HG03025 (cell line): Measurements from ENCODE around the gene BAZ2B.
A peak's percentile ranks its signal among the peaks of the same experiment; 100 is the strongest.
"Not testable (repeated sequence)": the region's sequence is repeated elsewhere in the genome, so short reads cannot be mapped to it uniquely, and the experiment has no call there.

Source experiments
- ATAC-seq: cut with Tn5 transposase; IDR thresholded peaks from one replicate; pipeline ENCODE4 v1.9.1; 2021; ENCODE audit warnings: mild to moderate bottlenecking, moderate library complexity; ENCODE audit not compliant: unreplicated experiment, low FRiP score

BAZ2B gene

DNA sequence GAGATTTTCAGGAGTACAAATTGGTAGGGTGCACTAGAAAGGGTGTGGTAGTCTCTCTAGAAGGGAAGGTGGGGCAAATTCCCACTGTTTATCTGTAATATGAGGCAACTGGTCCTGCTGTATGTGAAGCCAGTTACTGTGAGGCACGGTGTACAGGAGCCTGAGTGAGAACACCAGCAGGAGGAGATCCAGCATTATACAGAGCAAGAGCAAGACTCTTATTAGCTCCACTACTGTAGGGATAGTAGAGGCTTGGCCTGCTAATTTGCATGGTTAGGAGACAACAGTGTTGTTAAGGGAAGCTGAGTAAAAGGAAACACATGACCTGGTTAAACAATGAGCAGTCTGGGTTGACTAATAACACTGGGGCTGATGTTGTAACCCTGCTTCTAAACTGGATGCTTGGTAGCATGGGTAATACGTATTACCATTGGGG lies 253.5 kb downstream of the BAZ2B start:
- no peak for ATAC-seq

DNA sequence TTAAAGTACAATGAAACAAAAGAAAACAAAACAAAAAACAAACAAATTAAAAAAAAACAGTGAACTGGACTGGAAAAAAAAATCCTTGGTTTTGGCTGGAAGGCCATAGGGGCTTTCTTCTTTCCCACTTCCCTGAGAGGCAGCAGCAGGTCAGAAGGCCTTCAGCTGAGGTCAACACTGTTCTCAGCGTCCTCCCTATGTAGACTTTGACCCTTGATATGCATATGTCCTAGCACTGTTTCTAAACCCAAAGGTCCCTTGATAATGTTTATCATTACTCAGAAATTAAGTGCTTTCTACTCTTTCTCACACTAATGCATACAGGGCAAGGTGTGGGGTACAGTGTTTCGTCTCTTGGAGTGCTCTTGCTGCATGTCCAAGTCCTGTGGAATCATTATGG lies 254.3 kb downstream of the BAZ2B start:
- no peak for ATAC-seq

DNA sequence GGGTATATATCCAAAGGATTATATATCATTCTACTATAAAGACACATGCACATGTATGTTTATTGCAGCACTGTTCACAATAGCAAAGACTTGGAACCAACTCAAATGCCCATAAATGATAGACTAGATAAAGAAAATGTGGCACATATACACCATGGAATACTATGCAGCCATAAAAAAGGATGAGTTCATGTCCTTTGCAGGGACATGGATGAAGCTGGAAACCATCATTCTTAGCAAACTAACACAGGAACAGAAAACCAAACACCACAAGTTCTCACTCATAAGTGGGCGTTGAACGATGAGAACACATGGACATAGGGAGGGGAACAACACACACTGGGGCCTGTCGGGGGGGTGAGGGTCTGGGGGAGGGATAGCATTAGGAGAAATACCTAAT lies 254.7 kb downstream of the BAZ2B start:
- not testable (repeated sequence) for ATAC-seq

DNA sequence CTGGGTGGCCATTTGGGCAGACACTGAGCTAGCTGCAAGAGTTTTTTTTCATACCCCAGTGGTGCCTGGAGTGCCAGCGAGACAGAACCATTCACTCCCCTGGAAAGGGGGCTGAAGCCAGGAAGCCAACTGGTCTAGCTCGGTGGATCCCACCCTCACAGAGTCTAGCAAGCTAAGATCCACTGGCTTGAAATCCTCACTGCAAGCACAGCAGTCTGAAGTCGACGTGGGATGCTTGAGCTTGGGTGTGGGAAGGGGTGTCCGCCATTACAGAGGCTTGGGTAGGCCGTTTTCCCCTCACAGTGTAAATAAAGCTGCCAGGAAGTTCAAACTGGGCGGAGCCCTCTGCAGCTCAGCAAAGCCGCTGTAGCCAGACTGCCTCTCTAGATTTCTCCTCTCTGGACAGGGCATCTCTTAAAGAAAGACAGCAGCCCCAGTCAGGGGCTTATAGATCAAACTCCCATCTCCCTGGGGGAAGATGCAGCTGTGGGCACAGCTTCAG lies 260.2 kb downstream of the BAZ2B start:
- ATAC-seq, result no peak

DNA sequence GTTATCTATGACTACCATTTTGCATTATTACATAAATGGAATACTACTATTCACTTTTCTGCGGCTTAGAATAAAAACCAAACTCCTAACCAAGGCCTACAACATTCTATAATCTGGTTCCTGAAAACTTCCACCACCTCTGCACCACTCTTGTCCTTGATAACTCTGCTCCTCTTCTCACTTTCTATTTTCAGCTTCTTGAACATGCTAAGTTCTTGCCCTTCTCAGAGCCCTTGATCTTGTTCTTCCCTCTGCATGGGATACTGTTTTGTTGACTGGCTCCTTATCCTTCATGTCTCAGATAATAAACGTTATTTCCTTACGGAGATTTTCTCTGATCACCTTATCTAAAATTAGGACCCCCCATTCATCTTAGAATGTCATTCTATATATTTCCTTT lies 264.4 kb downstream of the BAZ2B start:
- ATAC-seq, result no peak

DNA sequence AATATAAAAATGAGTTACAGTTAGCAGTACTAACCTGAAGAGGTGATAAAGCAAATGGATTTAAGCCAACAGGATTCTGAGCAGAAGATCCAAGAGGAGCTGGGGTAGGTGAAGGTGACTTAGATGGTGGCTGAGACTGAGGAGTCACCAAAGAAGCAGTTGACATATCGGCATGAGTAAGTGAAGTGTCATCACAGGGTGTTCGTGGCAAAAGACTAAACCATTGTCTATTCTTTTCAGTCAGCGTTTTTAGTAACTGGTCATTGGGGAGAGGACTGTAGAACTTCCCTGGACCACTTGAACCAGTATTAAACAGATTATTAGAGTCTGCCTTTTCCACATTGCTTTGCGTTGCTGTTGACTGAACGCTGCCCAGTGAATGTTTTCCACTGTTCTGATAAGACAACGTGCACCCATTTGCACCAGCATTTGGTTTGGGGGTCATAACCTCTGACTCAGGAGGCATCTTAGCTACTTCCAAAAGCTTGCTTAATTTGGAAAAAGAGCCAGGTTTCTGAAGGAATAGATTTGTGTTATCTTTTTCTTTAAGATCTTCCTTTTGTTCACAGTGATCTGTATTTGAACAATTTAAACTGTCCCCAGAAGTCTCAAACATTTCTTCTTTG lies 266.6 kb downstream of the BAZ2B start:
- no peak for ATAC-seq

DNA sequence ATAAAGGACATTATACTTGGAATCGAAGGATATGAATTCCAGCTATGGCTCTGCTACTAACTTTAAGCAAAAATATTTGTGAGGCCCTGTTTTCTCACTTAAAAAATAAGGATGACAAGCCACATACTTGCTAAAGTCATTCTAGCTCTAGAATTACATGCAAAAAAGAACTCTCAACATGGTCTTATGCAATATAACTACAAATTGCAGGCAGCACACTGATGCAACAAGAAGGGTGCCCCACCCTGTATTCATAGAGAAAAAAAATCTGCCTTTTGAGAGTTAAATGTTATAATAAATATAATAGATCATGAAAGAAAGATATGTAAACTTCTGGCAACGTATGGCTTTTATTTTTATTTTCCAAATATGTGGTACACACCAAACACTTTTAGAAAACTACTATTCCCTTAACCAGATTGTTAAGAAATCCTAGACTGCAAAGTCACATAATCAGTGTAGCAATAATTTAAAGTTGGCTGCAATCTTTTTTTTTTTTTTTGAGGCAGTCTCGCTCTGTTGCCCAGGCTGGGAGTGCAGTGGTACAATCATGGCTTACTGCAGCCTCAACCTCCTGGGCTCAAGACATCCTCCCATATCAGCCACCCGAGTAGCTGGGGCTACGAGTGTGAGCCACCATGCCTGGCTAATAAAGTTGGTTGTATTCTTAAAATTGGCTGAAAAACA lies 289.6 kb downstream of the BAZ2B start:
- ATAC-seq, result no peak

DNA sequence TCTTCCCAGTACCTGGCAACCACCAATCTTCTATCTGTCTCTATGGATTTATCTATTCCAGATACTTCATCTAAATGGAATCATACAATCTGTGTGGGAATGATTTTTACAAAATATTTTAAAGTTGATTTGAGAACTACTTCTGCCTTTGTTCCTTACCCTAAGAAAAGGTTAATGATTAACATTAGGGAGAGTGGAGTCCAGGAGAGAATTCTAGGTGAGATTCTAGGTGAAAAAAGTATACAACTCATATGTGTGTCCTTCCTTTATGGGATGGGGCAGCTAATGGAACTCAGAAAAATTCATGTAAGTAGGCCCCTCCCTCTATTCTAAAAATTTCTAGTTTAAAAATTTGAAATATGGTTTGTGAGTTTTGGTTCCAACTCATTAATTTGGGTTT lies 293.9 kb downstream of the BAZ2B start:
- ATAC-seq, result no peak

DNA sequence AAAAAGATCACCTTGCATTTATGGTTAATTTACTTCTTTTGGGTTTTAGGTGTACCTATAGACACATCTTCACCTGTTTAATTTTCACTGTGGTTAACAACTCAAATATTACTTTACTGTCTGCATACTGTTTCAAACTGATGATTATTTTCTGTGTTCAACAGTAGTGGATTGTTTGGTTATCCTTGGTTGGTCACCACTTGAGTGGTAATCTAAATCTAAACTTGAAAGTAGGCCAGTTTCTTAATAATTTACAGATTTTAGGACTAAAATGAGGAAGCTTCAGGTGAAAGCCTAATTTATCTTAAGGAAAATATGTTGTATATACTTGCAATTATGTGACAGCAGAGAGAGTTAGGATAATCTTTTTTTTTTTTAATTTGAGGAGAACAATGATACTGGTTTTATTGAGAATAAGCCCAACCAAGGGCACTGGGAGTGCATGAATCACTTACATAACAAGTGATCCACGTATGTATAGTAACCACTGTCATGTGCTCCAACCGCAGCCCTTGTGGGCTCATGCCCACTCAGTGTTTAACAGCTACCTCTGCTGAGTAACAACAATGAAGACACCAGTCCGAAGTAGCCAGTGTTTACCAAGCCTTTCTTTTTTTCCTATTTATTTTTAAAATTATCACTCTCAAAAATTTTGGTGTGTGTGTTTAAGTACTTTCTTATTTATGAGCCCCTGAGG lies 298.8 kb downstream of the BAZ2B start:
- ATAC-seq, result no peak

DNA sequence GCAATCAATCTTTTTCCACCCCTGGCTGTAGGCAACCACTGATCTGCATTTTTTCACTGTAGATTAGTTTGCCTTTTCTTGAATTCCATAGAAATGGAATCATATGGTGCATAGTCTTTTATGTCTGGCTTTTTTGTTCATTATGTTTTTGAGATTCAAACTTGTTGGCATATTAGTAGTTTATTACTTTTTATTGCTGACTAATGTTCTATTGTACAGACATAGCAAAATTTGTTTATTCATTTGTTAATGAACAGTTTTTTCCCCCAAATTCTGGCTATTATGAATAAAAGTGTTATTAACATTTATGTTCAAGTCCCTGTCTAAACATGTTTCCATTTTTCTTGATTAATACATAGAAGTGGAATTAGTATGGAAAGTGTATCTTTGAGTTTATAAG lies 308.4 kb downstream of the BAZ2B start:
- no peak for ATAC-seq

DNA sequence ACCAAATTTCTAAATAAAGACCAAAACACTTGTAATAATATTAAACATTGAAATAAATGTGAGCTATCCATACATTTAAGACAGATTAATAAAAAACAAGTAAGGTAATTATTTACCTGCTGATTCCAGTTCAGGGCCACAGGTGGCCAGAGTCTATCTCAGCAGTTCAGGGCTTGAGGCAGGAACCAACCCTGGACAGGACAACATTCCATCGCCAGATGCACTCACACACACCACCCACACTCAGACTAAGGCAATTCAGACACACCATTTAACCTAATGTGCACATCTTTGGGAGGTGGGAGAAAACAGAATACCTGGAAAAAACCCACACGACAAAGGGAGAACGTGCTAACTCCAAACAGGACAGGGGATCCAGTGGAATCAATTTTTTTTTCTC lies 315.8 kb downstream of the BAZ2B start:
- no peak for ATAC-seq

DNA sequence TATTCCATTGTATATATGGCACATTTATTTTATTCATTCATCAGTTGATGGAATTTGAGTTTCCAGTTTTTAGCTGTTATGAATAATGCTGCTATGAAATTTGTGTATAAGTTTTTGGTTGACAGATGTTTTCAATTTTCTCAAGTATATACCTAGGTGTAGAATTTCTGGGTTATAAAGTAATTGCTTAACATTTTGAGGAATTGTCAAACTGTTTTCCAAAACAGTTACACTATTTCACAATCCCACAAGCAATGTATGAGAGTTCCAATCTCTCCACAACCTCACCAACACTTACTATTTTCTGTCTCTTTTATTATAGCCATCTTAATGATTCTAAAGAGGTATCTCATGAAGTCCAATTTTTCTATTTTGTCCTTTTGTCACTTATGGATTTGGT lies 317.4 kb downstream of the BAZ2B start:
- ATAC-seq, result no peak

DNA sequence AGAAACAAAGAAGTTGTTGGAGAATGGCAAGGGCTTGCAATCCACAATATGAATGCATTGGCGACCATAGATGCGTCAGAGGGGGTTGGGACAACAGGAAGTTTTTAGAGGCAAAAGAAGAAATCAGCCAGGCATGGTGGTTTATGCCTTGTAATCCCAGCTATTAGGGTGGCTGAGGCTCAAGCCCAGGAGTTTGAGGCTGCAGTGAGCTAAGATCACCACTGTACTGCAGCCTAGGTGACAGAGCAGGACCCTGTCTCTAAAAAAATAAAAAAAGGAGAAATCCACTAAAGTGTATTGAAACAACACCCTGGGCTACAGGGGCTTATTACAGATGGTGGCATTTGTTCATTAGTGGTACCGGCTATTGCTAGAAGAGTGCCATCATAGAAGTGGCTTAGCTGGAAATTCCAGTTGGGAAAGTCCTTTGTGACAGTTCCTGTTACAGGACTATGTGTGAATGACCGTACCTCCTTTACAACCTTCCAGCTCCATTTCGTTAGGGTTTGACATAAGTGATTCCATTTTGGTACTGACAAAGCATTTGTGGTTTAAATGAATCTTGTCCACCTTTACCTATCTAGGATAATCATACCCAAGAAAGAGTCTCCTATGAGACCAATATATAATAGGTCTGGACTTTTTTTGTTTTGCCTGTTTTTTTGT lies 319.2 kb downstream of the BAZ2B start:
- ATAC-seq, result no peak

DNA sequence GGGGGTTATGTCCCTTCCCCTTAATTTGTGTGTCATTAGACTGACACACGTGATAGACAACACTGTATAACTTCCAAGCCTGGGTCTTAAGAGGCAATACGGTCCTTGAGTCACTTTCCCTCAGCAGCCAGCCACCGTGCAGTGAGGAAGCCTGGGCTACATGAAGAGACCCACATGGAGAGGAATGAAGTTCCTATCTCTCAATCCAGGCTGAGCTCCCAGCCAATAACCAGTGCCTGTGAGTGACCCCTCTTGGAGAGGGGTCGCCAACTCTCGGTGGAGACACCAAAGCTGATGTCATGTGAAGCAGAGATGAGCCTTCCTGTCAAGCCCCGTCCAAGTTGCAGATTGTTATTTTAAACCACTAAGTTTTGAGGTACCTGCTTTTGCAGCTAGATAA lies 324.2 kb downstream of the BAZ2B start:
- ATAC-seq, result no peak

DNA sequence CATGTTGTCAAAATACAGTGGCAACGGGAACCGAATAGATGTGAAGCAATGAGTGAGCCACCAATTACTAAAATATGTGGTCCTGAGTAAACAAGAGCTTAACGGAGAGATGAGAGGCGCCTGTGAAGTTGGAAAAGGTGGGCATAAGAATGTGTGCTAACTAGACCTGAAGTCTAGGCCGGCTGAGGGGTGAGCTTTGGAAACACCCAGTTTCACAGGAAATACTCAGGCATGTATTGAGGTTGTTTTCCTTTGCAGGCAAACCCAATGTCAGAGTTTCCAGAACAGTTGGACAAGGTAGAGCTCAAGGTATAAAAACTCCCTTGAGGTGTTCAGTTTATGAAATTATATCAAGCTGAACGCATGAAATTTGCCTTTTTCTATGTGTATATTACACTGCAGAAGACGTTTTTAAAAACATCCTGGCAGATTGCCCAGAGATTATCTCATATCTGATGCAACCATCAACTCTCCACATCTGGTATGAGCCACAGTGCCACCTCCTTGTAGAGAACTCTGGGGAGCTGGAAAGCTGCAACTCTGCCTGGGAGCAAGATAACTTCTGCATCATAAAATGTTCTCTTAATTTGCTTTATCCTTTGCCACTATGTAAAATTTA lies 325.9 kb downstream of the BAZ2B start:
- no peak for ATAC-seq

DNA sequence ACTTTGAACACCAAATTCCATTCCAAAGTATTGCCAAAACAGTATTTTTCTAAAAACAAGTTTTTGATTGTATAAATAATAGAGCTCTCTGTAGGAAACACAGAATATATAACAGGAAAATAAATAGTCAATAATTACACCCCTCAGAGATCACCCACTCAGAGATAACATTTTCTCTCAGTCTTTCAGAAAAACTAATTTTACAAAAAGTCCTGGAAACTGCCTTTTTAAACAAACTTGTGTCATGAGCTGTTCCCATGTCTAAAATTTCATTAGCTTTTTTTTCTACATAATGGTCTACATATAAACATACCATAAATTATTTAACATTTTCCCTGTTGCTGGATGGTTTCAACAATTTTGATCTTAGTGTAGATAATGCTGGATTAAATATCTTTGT lies 328.6 kb downstream of the BAZ2B start:
- no peak for ATAC-seq

DNA sequence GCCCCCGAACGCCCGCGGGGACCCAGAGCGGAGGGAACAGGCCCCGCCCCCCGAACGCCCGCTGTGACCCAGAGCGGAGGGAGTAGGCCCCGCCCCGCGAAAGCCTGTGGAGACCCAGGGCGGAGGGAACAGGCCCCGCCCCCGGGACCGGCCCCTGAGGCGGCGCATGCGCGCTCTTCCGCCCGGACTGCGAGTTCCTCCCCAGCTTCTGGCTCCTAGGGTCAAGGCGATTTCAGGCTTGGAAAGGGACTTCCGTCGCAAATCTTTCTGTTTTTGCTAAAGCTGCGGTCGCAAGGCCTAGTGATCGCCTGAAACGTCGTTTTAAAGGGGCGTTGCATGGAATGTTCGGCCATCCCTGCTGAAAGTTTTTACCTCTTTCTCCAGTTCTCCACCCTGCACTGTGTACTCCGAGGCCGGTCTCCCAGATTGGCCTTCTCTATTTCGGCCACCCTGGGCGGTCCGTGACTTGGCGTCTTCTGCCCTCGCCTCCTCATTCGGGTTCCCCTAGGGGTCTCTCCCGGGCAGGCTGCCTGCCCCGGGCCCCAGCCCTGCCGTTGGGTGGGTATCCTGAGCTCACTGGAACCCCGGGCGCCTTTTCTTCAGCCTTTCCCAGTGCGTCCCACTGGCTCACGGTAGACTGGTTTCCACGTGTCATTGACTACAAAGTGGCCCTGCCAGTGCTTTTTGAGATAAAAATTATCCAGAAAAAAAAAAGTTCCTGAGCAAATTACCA lies 329.5 kb downstream of the BAZ2B start:
- ATAC-seq, result peak; percentile 90

DNA sequence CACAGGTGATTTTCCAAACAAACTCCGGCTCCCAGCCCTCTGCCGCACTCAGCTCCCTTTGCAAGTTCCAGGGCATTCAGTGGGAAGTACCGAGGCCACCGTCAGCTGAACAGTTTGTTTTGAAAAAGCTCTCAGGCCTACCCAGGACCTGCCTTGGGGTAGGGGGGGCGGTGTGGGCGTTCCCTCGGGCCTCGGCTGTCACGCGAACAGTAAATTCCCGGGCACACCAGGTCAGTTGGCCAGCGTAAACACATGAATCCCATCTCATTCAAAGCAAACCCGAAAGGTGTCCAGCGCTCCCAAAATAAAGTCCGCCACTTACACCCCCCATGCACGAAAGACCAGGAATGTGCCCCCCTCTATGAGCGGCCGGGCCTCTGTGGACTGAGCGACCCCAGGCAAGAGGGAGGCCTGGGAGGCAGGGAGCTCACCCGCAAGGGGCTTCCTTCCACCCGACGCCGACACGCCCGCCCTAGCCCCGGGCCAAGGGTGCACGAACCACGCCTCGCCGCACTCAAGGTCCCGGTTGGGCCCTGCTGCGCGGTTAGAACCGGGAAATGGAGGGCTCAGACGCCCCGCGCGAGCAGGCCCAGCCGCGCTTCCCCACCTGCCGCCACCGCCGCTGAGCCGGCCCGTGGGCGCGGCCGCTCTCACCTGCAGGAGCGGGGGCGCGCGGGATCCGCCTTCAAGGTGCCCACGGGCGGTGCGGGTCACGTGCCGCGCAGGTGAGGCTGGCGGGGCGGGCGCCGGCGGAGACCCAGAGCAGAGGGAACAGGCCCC lies 330.2 kb downstream of the BAZ2B start, which contains the start of gene WDSUB1:
WDSUB1 (minus strand) TSS at position 775 of the 780 bp plus-strand sequence. CDS start 3,634 bp downstream, outside the sequence.
- peak; percentile 39 for ATAC-seq

DNA sequence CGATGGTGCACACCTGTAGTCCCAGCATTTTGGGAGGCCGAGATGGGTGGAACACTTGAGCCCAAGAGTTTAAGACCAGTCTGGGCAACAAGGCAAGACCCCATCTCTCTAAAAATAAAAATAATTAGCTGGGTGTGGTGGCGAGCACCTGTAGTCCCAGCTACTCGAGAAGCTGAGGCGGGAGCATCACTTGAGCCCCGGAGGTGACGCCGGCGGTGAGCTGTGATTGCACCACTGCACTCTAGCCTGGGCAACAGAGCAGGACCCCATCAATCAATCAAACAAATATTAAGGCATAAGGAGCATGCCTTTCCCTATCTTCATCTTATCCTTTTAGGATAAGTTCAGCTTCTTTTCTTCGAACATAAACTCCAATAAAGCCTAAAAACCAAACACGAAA lies 330.9 kb downstream of the BAZ2B start:
- no peak for ATAC-seq
